ENCODE results near the gene CSKMT. TPM values are rescaled to one million over a fixed set of nuclear protein-coding genes. Genes with fewer than 3 reads are reported as not detected.

Gene CSKMT
- total and polyA plus RNA-seq, 10 of the 15 experiments (the other 5 are each of a cell fraction or from before 2014, with no cell fraction given): 7.0 to 213 (median 21.6) TPM

- TF ChIP-seq BCL3 (IDR thresholded peaks at IDR 0.05; ENCODE audit: borderline replicate concordance, insufficient read depth, low read depth, low read length, poor library complexity, severe bottlenecking): peak; percentile 73
- 0 out of 2 replicates have a peak, but pooled peaks have one; percentile 44 for TF ChIP-seq LARP7 (IDR thresholded peaks at IDR 0.05)
- 0 out of 4 replicates have a peak, but pooled peaks of 1 of the 2 experiments have one; percentile 33 for TF ChIP-seq IKZF2 (IDR thresholded peaks at IDR 0.05)
- no peak for TF ChIP-seq ZZZ3 (IDR thresholded peaks at IDR 0.05; ENCODE audit: control insufficient read depth, insufficient read length, low read depth)
- TF ChIP-seq JUNB (IDR thresholded peaks at IDR 0.05): no peak
- TF ChIP-seq RAD21 (IDR thresholded peaks at IDR 0.05; ENCODE audit: insufficient read depth, low read depth, low read length): no peak
- peak; percentile 81 for TF ChIP-seq IKZF1 (conservative IDR thresholded peaks at IDR 0.05)
- no peak for TF ChIP-seq ZNF217 (IDR thresholded peaks at IDR 0.05)
These were observed 44.3 kb downstream of the CSKMT start (continued) for GRCh38 chr11:62709247-62710000.

GRCh38 chr11:62710001-62710345 is 44.9 kb downstream of the CSKMT start:
- H3K27me3 ChIP-seq (replicated peaks in 1 of 2; ENCODE audit: control insufficient read depth in 2 of 2, insufficient read depth in 2 of 2, low read length in 1 of 2): no peaks in the 10 kb centered on the region
- H3K4me2 ChIP-seq (ENCODE audit: control insufficient read depth, insufficient read depth): peak overlapping the region; percentile 86
- H3K9ac ChIP-seq (ENCODE audit: control insufficient read depth, insufficient read depth, low read length): peak overlapping the region; percentile 90
- H3K4me1 ChIP-seq (ENCODE audit: control insufficient read depth, insufficient read depth, low read length): peaks cover 42% of the 10 kb centered on the region
- BruUV-seq (replicated peaks): TSS peak; percentile 98
- ChIA-PET CTCF (interaction anchor here (1.6 to 5.0 kb wide), 3 partner anchors 13 to 17 kb away, joined by 6 to 21 read pairs (median 6); partner anchors contain the start of genes HNRNPUL2 and TTC9C), POLR2A (interaction anchor here (0.5 to 7.6 kb wide), 16 partner anchors 17 to 151 kb away, joined by 3 to 79 read pairs (median 4); partner anchors contain the start of genes B3GAT3, C11orf98, CSKMT and HNRNPUL2), RAD21 (ENCODE audit: unreplicated experiment) (interaction anchor here (0.5 to 1.8 kb wide), 7 partner anchors 17 to 153 kb away, joined by 3 to 8 read pairs (median 6); partner anchors contain the start of genes C11orf98, CSKMT, HNRNPUL2 and TUT1), SMC1A (ENCODE audit: uncharacterized antibody, unreplicated experiment) (interaction anchor here (1.1 to 5.3 kb wide), 7 partner anchors 14 to 153 kb away, joined by 3 to 26 read pairs (median 3); partner anchors contain the start of genes HNRNPUL2, MTA2 and TTC9C)
- DNase-seq (ENCODE audit: low read depth, low spot score) (no peak), ATAC-seq (peak; percentile 5), FAIRE-seq (no peak)
- 77% methylated on average over 7 of the region's 7 CpGs for WGBS (ENCODE audit: insufficient coverage, insufficient replicate concordance, low lambda C conversion rate, missing lambda C conversion rate)
- in situ Hi-C loops (cut with MboI): no loop called here
- peak overlapping the region; percentile 59 for H3K4me3 ChIP-seq
- H3K9me3 ChIP-seq (replicated peaks; ENCODE audit: control insufficient read depth, insufficient read depth, low read length): no peaks in the 10 kb centered on the region
- no peaks in the 10 kb centered on the region for H3K79me2 ChIP-seq (ENCODE audit: control insufficient read depth, insufficient read depth, low read length)
- peaks cover 17 to 21% of the 10 kb centered on the region in 2 experiments for H3K36me3 ChIP-seq (ENCODE audit: control insufficient read depth in 2 of 2, insufficient read depth in 2 of 2, low read length in 1 of 2)
- intact Hi-C loops (cut with micrococcal nuclease; ENCODE audit: unreplicated experiment): no loop called here
- peak overlapping the region; percentile 84 for H2AFZ ChIP-seq (ENCODE audit: control insufficient read depth, low read depth, low read length)
- peak overlapping the region; percentile 88 for H3K27ac ChIP-seq (ENCODE audit: control insufficient read depth, insufficient read depth)
- no peaks in the 10 kb centered on the region for H4K20me1 ChIP-seq (ENCODE audit: control insufficient read depth, insufficient read depth)
- TF ChIP-seq CHD1 (IDR thresholded peaks at IDR 0.05; ENCODE audit: low read depth, low read length) (0 out of 2 replicates have a peak, but pooled peaks have one; percentile 8), FOXM1 (IDR thresholded peaks at IDR 0.05; ENCODE audit: low read depth, low read length) (no peak), GATAD2B (conservative IDR thresholded peaks at IDR 0.05; ENCODE audit: low read depth) (0 out of 2 replicates have a peak, but pooled peaks have one; percentile 11)
